K562 (cell line): ENCODE measurements around the gene EMILIN1. TPM values are rescaled to one million over a fixed set of nuclear protein-coding genes. Genes with fewer than 3 reads are reported as not detected.

Experiments used
- CCNT2 ChIP-seq: IDR thresholded peaks from 2 replicates; pipeline ENCODE4 v1.6.1; 2011; ENCODE audit warnings: borderline replicate concordance, low read depth, mild to moderate bottlenecking, moderate library complexity, mixed read lengths, low read length; ENCODE audit not compliant: insufficient read length; ENCODE audit errors: extremely low read depth
- CEBPG ChIP-seq, 3 experiments: fragments of 200-800 bp in 1 of 3; sonication (Bioruptor generic) in 1 of 3; sonication (generic) in 1 of 3; formaldehyde crosslinking in 1 of 3; IDR thresholded peaks in 2 of 3; conservative IDR thresholded peaks in 1 of 3; 2 replicates each; pipeline versions ENCODE4 v1.6.1 to v1.8.0; 2016 to 2022; ENCODE audit warnings: missing compliant biosample characterization in 2 of 3, missing genetic modification characterization in 2 of 3, mild to moderate bottlenecking in 1 of 3, missing genetic modification reagents in 1 of 3
- HNRNPL ChIP-seq: fragments of 200-400 bp; formaldehyde crosslinking; IDR thresholded peaks from 2 replicates; pipeline ENCODE4 v1.6.1; 2017; ENCODE audit warnings: low read depth, mild to moderate bottlenecking, low read length
- MTF1 ChIP-seq: fragments of 250-450 bp; sonication (Bioruptor Pico); IDR thresholded peaks from 2 replicates; pipeline ENCODE4 v1.9.0; 2021; ENCODE audit warnings: moderate library complexity, mild to moderate bottlenecking, inconsistent platforms, borderline replicate concordance
- RAD21 ChIP-seq, 2 experiments: fragments of 250-450 bp in 1 of 2; fragments of 450-650 bp in 1 of 2; sonication (Bioruptor Pico) in 1 of 2; formaldehyde crosslinking in 1 of 2; IDR thresholded peaks in 1 of 2; conservative IDR thresholded peaks in 1 of 2; 2 replicates each; pipeline versions ENCODE4 v1.4.0 to v1.8.0; 2020 to 2022; ENCODE audit warnings: mild to moderate bottlenecking in 2 of 2, moderate library complexity in 1 of 2
- ZNF134 ChIP-seq: fragments of 250-450 bp; sonication (Bioruptor Pico); conservative IDR thresholded peaks from 2 replicates; pipeline ENCODE4 v1.4.0; 2020
- polyA plus RNA-seq, 8 experiments: library from polyadenylated mRNA; depleted of rRNA in 4 of 8; stranded (reverse) in 5 of 8; unstranded in 3 of 8; fragments of >200 nt; fragmentation: Nextera tagmentation in 2 of 8; fragmentation: Illumina TruSeq in 1 of 8; extraction: Ambion mirVana in 2 of 8; extraction: Trizol in 1 of 8; gene quantifications; 2 replicates each; pipeline versions ENCODE4 v1.2.1 to v1.2.3, GENCODE V29; 2011 to 2014; ENCODE audit warnings: inconsistent platforms in 1 of 8, missing spikeins in 1 of 8
- total RNA-seq, 7 experiments: library from RNA; depleted of rRNA in 6 of 7; stranded (reverse); fragments of >200 nt in 6 of 7; fragmentation: Illumina TruSeq in 2 of 7; extraction: Trizol in 2 of 7; gene quantifications; 2 replicates each; pipeline versions ENCODE4 v1.2.1 to v1.2.3, GENCODE V29; 2011 to 2021; ENCODE audit warnings: low replicate concordance in 1 of 7
- TF ChIP-seq, protein P1 (sequence below): fragments of 250-450 bp; sonication (Bioruptor Pico); IDR thresholded peaks from 2 replicates; pipeline ENCODE4 v1.4.0; 2020; ENCODE audit warnings: mild to moderate bottlenecking, moderate library complexity
- TF ChIP-seq, protein P2 (sequence below): sonication (generic); formaldehyde crosslinking; IDR thresholded peaks from 2 replicates; pipeline ENCODE4 v1.8.1; 2023; ENCODE audit warnings: missing genetic modification reagents, mild to moderate bottlenecking, borderline replicate concordance
- TF ChIP-seq, protein P3 (sequence below): fragments of 250-450 bp; sonication (Bioruptor Pico); IDR thresholded peaks from 2 replicates; pipeline ENCODE4 v1.8.0; 2021; ENCODE audit warnings: mild to moderate bottlenecking, moderate library complexity
- TF ChIP-seq, protein P4 (sequence below): fragments of 150-350 bp; IDR thresholded peaks from 2 replicates; pipeline ENCODE4 v1.6.1; 2014; ENCODE audit warnings: low read depth, mild to moderate bottlenecking, low read length, borderline replicate concordance

The EMILIN1 gene
- total and polyA plus RNA-seq, 9 of the 15 experiments (the other 6 are each of a cell fraction or from before 2014, with no cell fraction given): 0.04 to 2.7 (median 0.54) TPM; not detected in 2

DNA sequence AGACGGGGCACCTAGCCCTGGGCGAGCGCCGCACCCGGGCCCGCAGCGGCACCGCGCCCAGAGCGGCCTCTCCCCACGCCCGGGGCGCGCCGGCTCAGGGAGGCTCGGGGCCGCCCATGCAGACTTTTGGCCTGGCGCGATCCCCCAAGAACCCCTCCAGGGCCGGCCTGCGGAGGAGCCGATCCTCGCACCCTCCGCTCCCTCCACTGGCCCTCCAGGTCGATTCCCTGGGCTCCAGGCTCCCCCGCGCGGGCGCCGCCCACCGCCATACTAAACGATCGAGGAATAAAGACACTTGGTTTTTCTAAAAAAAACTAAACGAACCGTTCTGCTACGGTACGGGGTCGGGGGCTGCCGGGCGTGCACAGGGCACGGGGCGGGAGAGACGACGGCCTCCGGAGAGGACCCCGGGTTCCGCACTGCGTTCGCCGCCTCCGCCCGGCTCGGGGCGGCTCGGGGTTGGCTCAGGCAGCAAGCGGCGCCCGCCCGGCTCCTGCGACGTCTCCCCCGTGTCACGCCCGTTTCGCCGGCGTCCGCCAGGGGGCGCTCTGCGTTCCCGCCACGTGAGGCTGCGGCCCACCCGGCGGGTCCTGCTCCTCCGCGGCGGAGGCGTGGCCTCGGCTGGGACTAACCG is 7.8 kb downstream of the EMILIN1 start (continued):
- TF ChIP-seq, protein P1, sequence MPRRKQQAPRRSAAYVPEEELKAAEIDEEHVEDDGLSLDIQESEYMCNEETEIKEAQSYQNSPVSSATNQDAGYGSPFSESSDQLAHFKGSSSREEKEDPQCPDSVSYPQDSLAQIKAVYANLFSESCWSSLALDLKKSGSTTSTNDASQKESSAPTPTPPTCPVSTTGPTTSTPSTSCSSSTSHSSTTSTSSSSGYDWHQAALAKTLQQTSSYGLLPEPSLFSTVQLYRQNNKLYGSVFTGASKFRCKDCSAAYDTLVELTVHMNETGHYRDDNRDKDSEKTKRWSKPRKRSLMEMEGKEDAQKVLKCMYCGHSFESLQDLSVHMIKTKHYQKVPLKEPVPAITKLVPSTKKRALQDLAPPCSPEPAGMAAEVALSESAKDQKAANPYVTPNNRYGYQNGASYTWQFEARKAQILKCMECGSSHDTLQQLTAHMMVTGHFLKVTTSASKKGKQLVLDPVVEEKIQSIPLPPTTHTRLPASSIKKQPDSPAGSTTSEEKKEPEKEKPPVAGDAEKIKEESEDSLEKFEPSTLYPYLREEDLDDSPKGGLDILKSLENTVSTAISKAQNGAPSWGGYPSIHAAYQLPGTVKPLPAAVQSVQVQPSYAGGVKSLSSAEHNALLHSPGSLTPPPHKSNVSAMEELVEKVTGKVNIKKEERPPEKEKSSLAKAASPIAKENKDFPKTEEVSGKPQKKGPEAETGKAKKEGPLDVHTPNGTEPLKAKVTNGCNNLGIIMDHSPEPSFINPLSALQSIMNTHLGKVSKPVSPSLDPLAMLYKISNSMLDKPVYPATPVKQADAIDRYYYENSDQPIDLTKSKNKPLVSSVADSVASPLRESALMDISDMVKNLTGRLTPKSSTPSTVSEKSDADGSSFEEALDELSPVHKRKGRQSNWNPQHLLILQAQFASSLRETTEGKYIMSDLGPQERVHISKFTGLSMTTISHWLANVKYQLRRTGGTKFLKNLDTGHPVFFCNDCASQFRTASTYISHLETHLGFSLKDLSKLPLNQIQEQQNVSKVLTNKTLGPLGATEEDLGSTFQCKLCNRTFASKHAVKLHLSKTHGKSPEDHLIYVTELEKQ: no peak
- TF ChIP-seq, protein P2, sequence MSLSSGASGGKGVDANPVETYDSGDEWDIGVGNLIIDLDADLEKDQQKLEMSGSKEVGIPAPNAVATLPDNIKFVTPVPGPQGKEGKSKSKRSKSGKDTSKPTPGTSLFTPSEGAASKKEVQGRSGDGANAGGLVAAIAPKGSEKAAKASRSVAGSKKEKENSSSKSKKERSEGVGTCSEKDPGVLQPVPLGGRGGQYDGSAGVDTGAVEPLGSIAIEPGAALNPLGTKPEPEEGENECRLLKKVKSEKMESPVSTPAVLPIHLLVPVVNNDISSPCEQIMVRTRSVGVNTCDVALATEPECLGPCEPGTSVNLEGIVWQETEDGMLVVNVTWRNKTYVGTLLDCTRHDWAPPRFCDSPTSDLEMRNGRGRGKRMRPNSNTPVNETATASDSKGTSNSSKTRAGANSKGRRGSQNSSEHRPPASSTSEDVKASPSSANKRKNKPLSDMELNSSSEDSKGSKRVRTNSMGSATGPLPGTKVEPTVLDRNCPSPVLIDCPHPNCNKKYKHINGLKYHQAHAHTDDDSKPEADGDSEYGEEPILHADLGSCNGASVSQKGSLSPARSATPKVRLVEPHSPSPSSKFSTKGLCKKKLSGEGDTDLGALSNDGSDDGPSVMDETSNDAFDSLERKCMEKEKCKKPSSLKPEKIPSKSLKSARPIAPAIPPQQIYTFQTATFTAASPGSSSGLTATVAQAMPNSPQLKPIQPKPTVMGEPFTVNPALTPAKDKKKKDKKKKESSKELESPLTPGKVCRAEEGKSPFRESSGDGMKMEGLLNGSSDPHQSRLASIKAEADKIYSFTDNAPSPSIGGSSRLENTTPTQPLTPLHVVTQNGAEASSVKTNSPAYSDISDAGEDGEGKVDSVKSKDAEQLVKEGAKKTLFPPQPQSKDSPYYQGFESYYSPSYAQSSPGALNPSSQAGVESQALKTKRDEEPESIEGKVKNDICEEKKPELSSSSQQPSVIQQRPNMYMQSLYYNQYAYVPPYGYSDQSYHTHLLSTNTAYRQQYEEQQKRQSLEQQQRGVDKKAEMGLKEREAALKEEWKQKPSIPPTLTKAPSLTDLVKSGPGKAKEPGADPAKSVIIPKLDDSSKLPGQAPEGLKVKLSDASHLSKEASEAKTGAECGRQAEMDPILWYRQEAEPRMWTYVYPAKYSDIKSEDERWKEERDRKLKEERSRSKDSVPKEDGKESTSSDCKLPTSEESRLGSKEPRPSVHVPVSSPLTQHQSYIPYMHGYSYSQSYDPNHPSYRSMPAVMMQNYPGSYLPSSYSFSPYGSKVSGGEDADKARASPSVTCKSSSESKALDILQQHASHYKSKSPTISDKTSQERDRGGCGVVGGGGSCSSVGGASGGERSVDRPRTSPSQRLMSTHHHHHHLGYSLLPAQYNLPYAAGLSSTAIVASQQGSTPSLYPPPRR (CRISPR knock-in tag): 0 out of 2 replicates have a peak, but pooled peaks have one; percentile 22
- TF ChIP-seq, protein P3, sequence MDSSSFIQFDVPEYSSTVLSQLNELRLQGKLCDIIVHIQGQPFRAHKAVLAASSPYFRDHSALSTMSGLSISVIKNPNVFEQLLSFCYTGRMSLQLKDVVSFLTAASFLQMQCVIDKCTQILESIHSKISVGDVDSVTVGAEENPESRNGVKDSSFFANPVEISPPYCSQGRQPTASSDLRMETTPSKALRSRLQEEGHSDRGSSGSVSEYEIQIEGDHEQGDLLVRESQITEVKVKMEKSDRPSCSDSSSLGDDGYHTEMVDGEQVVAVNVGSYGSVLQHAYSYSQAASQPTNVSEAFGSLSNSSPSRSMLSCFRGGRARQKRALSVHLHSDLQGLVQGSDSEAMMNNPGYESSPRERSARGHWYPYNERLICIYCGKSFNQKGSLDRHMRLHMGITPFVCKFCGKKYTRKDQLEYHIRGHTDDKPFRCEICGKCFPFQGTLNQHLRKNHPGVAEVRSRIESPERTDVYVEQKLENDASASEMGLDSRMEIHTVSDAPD: no peak
- TF ChIP-seq HNRNPL (no peak), MTF1 (CRISPR knock-in tag) (no peak), ZNF134 (CRISPR knock-in tag) (no peak; the same call in 1 of the 2 replicates), CEBPG (CRISPR knock-in tag; IDR thresholded peaks at IDR 0.05) (no peak), CEBPG (tag; conservative IDR thresholded peaks at IDR 0.05 in 1 of 2, IDR thresholded peaks at IDR 0.05 in 1 of 2) (no peak), CCNT2 (peak; percentile 94), RAD21 (CRISPR knock-in tag; conservative IDR thresholded peaks at IDR 0.05 in 1 of 2, IDR thresholded peaks at IDR 0.05 in 1 of 2) (peak; percentile 55)
- TF ChIP-seq, protein P4, sequence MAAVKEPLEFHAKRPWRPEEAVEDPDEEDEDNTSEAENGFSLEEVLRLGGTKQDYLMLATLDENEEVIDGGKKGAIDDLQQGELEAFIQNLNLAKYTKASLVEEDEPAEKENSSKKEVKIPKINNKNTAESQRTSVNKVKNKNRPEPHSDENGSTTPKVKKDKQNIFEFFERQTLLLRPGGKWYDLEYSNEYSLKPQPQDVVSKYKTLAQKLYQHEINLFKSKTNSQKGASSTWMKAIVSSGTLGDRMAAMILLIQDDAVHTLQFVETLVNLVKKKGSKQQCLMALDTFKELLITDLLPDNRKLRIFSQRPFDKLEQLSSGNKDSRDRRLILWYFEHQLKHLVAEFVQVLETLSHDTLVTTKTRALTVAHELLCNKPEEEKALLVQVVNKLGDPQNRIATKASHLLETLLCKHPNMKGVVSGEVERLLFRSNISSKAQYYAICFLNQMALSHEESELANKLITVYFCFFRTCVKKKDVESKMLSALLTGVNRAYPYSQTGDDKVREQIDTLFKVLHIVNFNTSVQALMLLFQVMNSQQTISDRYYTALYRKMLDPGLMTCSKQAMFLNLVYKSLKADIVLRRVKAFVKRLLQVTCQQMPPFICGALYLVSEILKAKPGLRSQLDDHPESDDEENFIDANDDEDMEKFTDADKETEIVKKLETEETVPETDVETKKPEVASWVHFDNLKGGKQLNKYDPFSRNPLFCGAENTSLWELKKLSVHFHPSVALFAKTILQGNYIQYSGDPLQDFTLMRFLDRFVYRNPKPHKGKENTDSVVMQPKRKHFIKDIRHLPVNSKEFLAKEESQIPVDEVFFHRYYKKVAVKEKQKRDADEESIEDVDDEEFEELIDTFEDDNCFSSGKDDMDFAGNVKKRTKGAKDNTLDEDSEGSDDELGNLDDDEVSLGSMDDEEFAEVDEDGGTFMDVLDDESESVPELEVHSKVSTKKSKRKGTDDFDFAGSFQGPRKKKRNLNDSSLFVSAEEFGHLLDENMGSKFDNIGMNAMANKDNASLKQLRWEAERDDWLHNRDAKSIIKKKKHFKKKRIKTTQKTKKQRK: no peak
